Lung (tissue), 12 donors: ENCODE measurements around the gene TMEM123. TPM values are rescaled to one million over a fixed set of nuclear protein-coding genes. Genes with fewer than 3 reads are reported as not detected.

Experiments used
- ATAC-seq: fragments of 200-7000 bp; cut with Tn5 transposase; one replicate; pipeline ENCODE4 v1.9.1; 2020; ENCODE audit warnings: moderate number of reproducible peaks; ENCODE audit not compliant: insufficient read depth, low FRiP score
- DNase-seq, 3 donors: peaks; one replicate each; pipeline ENCODE4 v3.0.0-alpha.2; 2013 to 2017
- H3K27ac ChIP-seq, 2 donors: one replicate each; pipeline ENCODE4 v1.5.1; 2013; ENCODE audit warnings: mild to moderate bottlenecking in 2 of 2, moderate library complexity in 2 of 2, control low read depth in 1 of 2, inconsistent platforms in 1 of 2, low read depth in 1 of 2, low read length in 1 of 2
- H3K27me3 ChIP-seq, 3 donors: one replicate each; pipeline ENCODE4 v1.5.1; 2013; ENCODE audit warnings: low read length in 2 of 3; ENCODE audit not compliant: control insufficient read depth in 3 of 3, insufficient read depth in 3 of 3
- H3K36me3 ChIP-seq, 4 donors: one replicate each; pipeline ENCODE4 v1.5.1; 2013; ENCODE audit warnings: low read length in 4 of 4, mild to moderate bottlenecking in 1 of 4, moderate library complexity in 1 of 4; ENCODE audit not compliant: control insufficient read depth in 4 of 4, insufficient read depth in 4 of 4
- H3K4me1 ChIP-seq, 5 donors: one replicate each; pipeline ENCODE4 v1.5.1; 2013; ENCODE audit warnings: low read length in 5 of 5, mild to moderate bottlenecking in 2 of 5, moderate library complexity in 1 of 5; ENCODE audit not compliant: control insufficient read depth in 5 of 5, insufficient read depth in 5 of 5
- H3K4me3 ChIP-seq: one replicate; pipeline ENCODE4 v1.5.1; 2013; ENCODE audit warnings: mild to moderate bottlenecking, control low read depth, moderate library complexity
- H3K9ac ChIP-seq, 2 donors: one replicate each; pipeline ENCODE4 v1.5.1; 2013; ENCODE audit warnings: low read length in 2 of 2, control low read depth in 1 of 2; ENCODE audit not compliant: insufficient read depth in 1 of 2
- H3K9me3 ChIP-seq, 4 donors: one replicate each; pipeline ENCODE4 v1.5.1; 2013; ENCODE audit warnings: low read length in 3 of 4, mild to moderate bottlenecking in 1 of 4, moderate library complexity in 1 of 4; ENCODE audit not compliant: control insufficient read depth in 4 of 4, insufficient read depth in 3 of 4
- CTCF ChIP-seq: IDR thresholded peaks from 2 replicates; pipeline ENCODE4 v1.5.1; 2012; ENCODE audit warnings: mild to moderate bottlenecking; ENCODE audit errors: control extremely low read depth, extremely low read depth
- WGBS, 2 donors: extraction: QIAGEN DNeasy Blood & Tissue Kit; methylation state at CpG; one replicate each; pipeline ENCODE4 v1.1.7; 2013; 5-methylcytosine and 5-hydroxymethylcytosine counted together
- polyA plus RNA-seq, 2 donors: library from polyadenylated mRNA; stranded (reverse); fragments of 200-250 nt; gene quantifications; one replicate each; pipeline ENCODE4 v1.2.1, GENCODE V29; 2013
- total RNA-seq, 2 donors: library from RNA; depleted of rRNA in 1 of 2; stranded (reverse); fragments of >200 nt in 1 of 2; gene quantifications; one replicate each; pipeline ENCODE4 v1.2.1, GENCODE V29; 2014 to 2021
- donor health status: control.
- donor health status: control.
- donor health status: Bipolar disorder and iron deficiency.
- donor health status: healthy.
- donor health status: DM: yes; HTN: yes; CAD: no.

TMEM123 gene
- total and polyA plus RNA-seq, 4 donors, result 53.6 to 245 (median 100) TPM

- DNase-seq (peak; percentile 34 to 58 (median 43)), ATAC-seq (peak; percentile 91)
- Histone ChIP-seq H3K4me1 (peaks cover 0 to 2% (median 0%) of the 10 kb centered on the region in 5 donors), H3K36me3 (peaks cover 12 to 39% (median 31%) of the 10 kb centered on the region in 4 donors), H3K27me3 (no peaks in the 10 kb centered on the region), H3K9ac (no peak overlapping the region), H3K9me3 (no peaks in the 10 kb centered on the region), H3K4me3 (no peak overlapping the region), H3K27ac (peak overlapping the region in 1 of 2 donors; percentile 20)
- peak; percentile 73 for TF ChIP-seq CTCF
- WGBS, 2 donors, result 63 to 71% methylated on average over 12 of the region's 12 CpGs
These were observed 61.7 kb downstream of the TMEM123 start for GRCh38 chr11:102390667-102391465.

- DNase-seq (no peak), ATAC-seq (no peak)
- 97 to 98% methylated on average over 4 of the region's 4 CpGs for WGBS, 2 donors
- no peak overlapping the region for H3K9ac ChIP-seq
- H3K4me3 ChIP-seq, result no peak overlapping the region
- H3K27me3 ChIP-seq, result no peaks in the 10 kb centered on the region
- H3K4me1 ChIP-seq, result peaks cover 0 to 8% (median 2%) of the 10 kb centered on the region in 5 donors
- H3K36me3 ChIP-seq, result peaks cover 10 to 34% (median 31%) of the 10 kb centered on the region in 4 donors
- TF ChIP-seq CTCF, result no peak
- no peak overlapping the region for H3K27ac ChIP-seq
- H3K9me3 ChIP-seq, result no peaks in the 10 kb centered on the region
These were observed 63.3 kb downstream of the TMEM123 start for GRCh38 chr11:102389253-102389652.

GRCh38 chr11:102387043-102387781 lies 65.4 kb downstream of the TMEM123 start:
- H3K36me3 ChIP-seq, result peaks cover 11 to 25% (median 22%) of the 10 kb centered on the region in 4 donors
- peaks cover 0 to 8% (median 3%) of the 10 kb centered on the region in 5 donors for H3K4me1 ChIP-seq
- no peak for TF ChIP-seq CTCF
- ATAC-seq, result no peak
- no peak overlapping the region for H3K9ac ChIP-seq
- H3K27ac ChIP-seq, result no peak overlapping the region
- no peaks in the 10 kb centered on the region for H3K27me3 ChIP-seq
- H3K9me3 ChIP-seq, result no peaks in the 10 kb centered on the region
- no peak overlapping the region for H3K4me3 ChIP-seq
- no peak for DNase-seq
- WGBS, 2 donors, result 95 to 96% methylated on average over 8 of the region's 8 CpGs
